Testis (tissue), 2 donors: Measurements from ENCODE around the gene CD1B.

Experiments
- CTCF ChIP-seq, 3 experiments: fragments of 450-650 bp in 2 of 3; fragments of 200-600 bp in 1 of 3; sonication (generic) in 1 of 3; IDR thresholded peaks; one replicate each; pipeline ENCODE4 v1.5.1; 2016 to 2019; ENCODE audit warnings: antibody characterized with exemption in 3 of 3, mild to moderate bottlenecking in 2 of 3, moderate library complexity in 1 of 3
- POLR2A ChIP-seq: fragments of 450-650 bp; IDR thresholded peaks from one replicate; pipeline ENCODE4 v1.6.1; 2017; ENCODE audit warnings: antibody characterized with exemption, mild to moderate bottlenecking, moderate library complexity

GRCh38 chr1:158285756-158286241 lies 45.5 kb downstream of the CD1B start:
- TF ChIP-seq CTCF (IDR thresholded peaks at IDR 0.05) (no peak), POLR2A (no peak)
